Measurements from ENCODE around the gene CDA. TPM values are rescaled to one million over a fixed set of nuclear protein-coding genes. Genes with fewer than 3 reads are reported as not detected.
A peak's percentile ranks its signal among the peaks of the same experiment; 100 is the strongest.

The CDA gene
- total and polyA plus RNA-seq, 2 experiments from 2014 or later: 2.5 to 13.6 TPM

GRCh38 chr1:20584890-20585289 is 4.0 kb upstream of the CDA start (continued):
- TF ChIP-seq ZNF462 (CRISPR knock-in tag; IDR thresholded peaks at IDR 0.05): no peak
- TF ChIP-seq POLR2AphosphoS5 (IDR thresholded peaks at IDR 0.05; ENCODE audit: low read depth): no peak
- no peak for TF ChIP-seq ZNF331 (CRISPR knock-in tag; IDR thresholded peaks at IDR 0.05; ENCODE audit: low read depth)
- TF ChIP-seq EZH2phosphoT487 (IDR thresholded peaks at IDR 0.05; ENCODE audit: unreplicated experiment): no peak
- TF ChIP-seq ETS1 (IDR thresholded peaks at IDR 0.05): no peak

- Histone ChIP-seq H2AFZ (no peak overlapping the region), H3K79me2 (replicated peaks; ENCODE audit: insufficient read depth) (no peaks in the 10 kb centered on the region), H3K4me2 (no peak overlapping the region), H3K27ac (ENCODE audit: low read depth) (no peak overlapping the region), H3K4me1 (ENCODE audit: insufficient read depth) (peaks cover 11% of the 10 kb centered on the region; the same call in 1 of the 2 replicates), H3K4me3 (no peak overlapping the region), H4K20me1 (replicated peaks; ENCODE audit: insufficient read depth) (no peaks in the 10 kb centered on the region), H3K9me2 (ENCODE audit: insufficient read depth) (no peaks in the 10 kb centered on the region), H3K27me3 (ENCODE audit: insufficient read depth) (no peaks in the 10 kb centered on the region), H3K36me3 (ENCODE audit: insufficient read depth) (no peaks in the 10 kb centered on the region), H3F3A (replicated peaks; ENCODE audit: low read depth) (no peaks in the 10 kb centered on the region)
- TF ChIP-seq CTCF (conservative IDR thresholded peaks at IDR 0.05; ENCODE audit: low read depth in 2 of 2): peak in 1 of 2 experiments; percentile 11; a peak in 1 of 4 replicates
- no peak for TF ChIP-seq POLR2AphosphoS5 (IDR thresholded peaks at IDR 0.05; ENCODE audit: low read depth)
- DNase-seq (ENCODE audit: low spot score) (no peak), ATAC-seq (no peak)
- H3K36me3 Mint-ChIP-seq (ENCODE audit: low read depth): no peaks in the 10 kb centered on the region
- H3K4me1 Mint-ChIP-seq: peaks cover 20% of the 10 kb centered on the region
- H3K9me3 Mint-ChIP-seq: no peaks in the 10 kb centered on the region
- H3K27ac Mint-ChIP-seq: no peak overlapping the region
- H3K4me3 Mint-ChIP-seq: no peak overlapping the region
- H3K27me3 Mint-ChIP-seq (ENCODE audit: insufficient read depth, low read depth, poor library complexity): peaks cover 3% of the 10 kb centered on the region
Measured at GRCh38 chr1:20586953-20587660, 1.8 kb upstream of the CDA start.

Measured in GM23338 (cell line).